ENCODE results near the gene ZNF830. TPM values are rescaled to one million over a fixed set of nuclear protein-coding genes. Genes with fewer than 3 reads are reported as not detected.

The ZNF830 gene
- total and polyA plus RNA-seq, 2 of the 13 experiments (the other 11 are each of a cell fraction or from before 2014, with no cell fraction given): 6.1 to 19.0 TPM

DNA sequence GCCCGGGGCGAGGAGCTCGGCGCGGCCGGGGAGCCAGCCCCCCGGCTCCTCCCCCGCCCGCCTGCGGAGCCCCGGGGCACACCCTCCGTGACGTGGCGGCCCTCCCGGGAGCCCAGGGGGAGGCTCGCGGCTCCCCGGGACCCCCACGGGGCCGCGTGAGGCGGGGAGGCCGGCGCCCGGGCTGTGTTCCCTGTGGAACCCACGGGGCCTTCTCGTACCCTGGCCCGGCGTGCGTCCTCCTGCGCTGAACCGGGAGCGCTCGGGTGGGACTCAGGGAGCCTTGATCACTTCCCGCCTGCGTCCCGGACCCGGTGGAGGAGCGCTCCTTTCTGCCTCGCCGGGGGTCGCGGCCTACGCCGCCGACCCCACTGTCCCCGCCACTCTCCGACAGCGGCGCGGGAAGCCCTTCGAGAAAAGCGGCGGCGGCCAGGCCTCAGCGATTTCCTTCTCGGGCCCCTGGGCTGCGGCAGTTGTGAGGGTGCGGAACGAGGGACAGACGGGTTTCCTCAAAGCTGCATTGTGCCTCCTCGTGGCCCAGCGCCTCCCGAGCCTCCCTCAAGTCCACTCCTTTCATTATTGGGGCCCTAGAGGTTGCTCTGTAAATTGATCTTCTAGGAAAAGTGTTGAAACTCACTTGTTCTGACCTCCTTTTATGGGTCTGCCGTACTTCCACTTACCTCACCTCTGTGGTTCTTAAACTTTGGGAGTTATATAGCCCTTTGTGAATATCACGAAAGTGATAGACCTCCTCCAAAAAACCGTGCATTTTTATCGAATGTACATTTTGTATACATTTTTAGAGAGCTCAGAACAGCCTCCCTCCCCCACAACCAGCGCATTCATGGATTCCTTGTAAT is 19.6 kb downstream of the ZNF830 start (continued):
- TF ChIP-seq IKZF4 (CRISPR knock-in tag; IDR thresholded peaks at IDR 0.05; ENCODE audit: borderline replicate concordance, low read depth, not compliant biosample characterization): no peak
- no peak for TF ChIP-seq ZNF713 (CRISPR knock-in tag; IDR thresholded peaks at IDR 0.05)
- TF ChIP-seq, protein P1, sequence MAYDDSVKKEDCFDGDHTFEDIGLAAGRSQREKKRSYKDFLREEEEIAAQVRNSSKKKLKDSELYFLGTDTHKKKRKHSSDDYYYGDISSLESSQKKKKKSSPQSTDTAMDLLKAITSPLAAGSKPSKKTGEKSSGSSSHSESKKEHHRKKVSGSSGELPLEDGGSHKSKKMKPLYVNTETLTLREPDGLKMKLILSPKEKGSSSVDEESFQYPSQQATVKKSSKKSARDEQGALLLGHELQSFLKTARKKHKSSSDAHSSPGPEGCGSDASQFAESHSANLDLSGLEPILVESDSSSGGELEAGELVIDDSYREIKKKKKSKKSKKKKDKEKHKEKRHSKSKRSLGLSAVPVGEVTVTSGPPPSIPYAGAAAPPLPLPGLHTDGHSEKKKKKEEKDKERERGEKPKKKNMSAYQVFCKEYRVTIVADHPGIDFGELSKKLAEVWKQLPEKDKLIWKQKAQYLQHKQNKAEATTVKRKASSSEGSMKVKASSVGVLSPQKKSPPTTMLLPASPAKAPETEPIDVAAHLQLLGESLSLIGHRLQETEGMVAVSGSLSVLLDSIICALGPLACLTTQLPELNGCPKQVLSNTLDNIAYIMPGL (CRISPR knock-in tag; IDR thresholded peaks at IDR 0.05; ENCODE audit: borderline replicate concordance in 1 of 2, low read depth in 1 of 2): peak; percentile 51 to 80; a peak in 2 of 4 replicates
- TF ChIP-seq, protein P2, sequence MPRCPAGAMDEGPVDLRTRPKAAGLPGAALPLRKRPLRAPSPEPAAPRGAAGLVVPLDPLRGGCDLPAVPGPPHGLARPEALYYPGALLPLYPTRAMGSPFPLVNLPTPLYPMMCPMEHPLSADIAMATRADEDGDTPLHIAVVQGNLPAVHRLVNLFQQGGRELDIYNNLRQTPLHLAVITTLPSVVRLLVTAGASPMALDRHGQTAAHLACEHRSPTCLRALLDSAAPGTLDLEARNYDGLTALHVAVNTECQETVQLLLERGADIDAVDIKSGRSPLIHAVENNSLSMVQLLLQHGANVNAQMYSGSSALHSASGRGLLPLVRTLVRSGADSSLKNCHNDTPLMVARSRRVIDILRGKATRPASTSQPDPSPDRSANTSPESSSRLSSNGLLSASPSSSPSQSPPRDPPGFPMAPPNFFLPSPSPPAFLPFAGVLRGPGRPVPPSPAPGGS (CRISPR knock-in tag; IDR thresholded peaks at IDR 0.05): peak; percentile 71; the same call in 1 of the 2 replicates
- TF ChIP-seq MYNN (CRISPR knock-in tag; IDR thresholded peaks at IDR 0.05; ENCODE audit: low read depth): no peak
- 0 out of 2 replicates have a peak, but pooled peaks have one; percentile 60 for TF ChIP-seq ZFP36L1 (CRISPR knock-in tag; IDR thresholded peaks at IDR 0.05)
- TF ChIP-seq, protein P3, sequence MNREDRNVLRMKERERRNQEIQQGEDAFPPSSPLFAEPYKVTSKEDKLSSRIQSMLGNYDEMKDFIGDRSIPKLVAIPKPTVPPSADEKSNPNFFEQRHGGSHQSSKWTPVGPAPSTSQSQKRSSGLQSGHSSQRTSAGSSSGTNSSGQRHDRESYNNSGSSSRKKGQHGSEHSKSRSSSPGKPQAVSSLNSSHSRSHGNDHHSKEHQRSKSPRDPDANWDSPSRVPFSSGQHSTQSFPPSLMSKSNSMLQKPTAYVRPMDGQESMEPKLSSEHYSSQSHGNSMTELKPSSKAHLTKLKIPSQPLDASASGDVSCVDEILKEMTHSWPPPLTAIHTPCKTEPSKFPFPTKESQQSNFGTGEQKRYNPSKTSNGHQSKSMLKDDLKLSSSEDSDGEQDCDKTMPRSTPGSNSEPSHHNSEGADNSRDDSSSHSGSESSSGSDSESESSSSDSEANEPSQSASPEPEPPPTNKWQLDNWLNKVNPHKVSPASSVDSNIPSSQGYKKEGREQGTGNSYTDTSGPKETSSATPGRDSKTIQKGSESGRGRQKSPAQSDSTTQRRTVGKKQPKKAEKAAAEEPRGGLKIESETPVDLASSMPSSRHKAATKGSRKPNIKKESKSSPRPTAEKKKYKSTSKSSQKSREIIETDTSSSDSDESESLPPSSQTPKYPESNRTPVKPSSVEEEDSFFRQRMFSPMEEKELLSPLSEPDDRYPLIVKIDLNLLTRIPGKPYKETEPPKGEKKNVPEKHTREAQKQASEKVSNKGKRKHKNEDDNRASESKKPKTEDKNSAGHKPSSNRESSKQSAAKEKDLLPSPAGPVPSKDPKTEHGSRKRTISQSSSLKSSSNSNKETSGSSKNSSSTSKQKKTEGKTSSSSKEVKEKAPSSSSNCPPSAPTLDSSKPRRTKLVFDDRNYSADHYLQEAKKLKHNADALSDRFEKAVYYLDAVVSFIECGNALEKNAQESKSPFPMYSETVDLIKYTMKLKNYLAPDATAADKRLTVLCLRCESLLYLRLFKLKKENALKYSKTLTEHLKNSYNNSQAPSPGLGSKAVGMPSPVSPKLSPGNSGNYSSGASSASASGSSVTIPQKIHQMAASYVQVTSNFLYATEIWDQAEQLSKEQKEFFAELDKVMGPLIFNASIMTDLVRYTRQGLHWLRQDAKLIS (CRISPR knock-in tag; IDR thresholded peaks at IDR 0.05): no peak
- no peak for TF ChIP-seq GLI4 (CRISPR knock-in tag; IDR thresholded peaks at IDR 0.05; ENCODE audit: borderline replicate concordance)
- peak; percentile 48; the same call in 1 of the 2 replicates for TF ChIP-seq GATAD2A (CRISPR knock-in tag; IDR thresholded peaks at IDR 0.05)
- peak; percentile 57; the same call in 1 of the 2 replicates for TF ChIP-seq HOXA5 (CRISPR knock-in tag; IDR thresholded peaks at IDR 0.05)
- TF ChIP-seq, protein P4, sequence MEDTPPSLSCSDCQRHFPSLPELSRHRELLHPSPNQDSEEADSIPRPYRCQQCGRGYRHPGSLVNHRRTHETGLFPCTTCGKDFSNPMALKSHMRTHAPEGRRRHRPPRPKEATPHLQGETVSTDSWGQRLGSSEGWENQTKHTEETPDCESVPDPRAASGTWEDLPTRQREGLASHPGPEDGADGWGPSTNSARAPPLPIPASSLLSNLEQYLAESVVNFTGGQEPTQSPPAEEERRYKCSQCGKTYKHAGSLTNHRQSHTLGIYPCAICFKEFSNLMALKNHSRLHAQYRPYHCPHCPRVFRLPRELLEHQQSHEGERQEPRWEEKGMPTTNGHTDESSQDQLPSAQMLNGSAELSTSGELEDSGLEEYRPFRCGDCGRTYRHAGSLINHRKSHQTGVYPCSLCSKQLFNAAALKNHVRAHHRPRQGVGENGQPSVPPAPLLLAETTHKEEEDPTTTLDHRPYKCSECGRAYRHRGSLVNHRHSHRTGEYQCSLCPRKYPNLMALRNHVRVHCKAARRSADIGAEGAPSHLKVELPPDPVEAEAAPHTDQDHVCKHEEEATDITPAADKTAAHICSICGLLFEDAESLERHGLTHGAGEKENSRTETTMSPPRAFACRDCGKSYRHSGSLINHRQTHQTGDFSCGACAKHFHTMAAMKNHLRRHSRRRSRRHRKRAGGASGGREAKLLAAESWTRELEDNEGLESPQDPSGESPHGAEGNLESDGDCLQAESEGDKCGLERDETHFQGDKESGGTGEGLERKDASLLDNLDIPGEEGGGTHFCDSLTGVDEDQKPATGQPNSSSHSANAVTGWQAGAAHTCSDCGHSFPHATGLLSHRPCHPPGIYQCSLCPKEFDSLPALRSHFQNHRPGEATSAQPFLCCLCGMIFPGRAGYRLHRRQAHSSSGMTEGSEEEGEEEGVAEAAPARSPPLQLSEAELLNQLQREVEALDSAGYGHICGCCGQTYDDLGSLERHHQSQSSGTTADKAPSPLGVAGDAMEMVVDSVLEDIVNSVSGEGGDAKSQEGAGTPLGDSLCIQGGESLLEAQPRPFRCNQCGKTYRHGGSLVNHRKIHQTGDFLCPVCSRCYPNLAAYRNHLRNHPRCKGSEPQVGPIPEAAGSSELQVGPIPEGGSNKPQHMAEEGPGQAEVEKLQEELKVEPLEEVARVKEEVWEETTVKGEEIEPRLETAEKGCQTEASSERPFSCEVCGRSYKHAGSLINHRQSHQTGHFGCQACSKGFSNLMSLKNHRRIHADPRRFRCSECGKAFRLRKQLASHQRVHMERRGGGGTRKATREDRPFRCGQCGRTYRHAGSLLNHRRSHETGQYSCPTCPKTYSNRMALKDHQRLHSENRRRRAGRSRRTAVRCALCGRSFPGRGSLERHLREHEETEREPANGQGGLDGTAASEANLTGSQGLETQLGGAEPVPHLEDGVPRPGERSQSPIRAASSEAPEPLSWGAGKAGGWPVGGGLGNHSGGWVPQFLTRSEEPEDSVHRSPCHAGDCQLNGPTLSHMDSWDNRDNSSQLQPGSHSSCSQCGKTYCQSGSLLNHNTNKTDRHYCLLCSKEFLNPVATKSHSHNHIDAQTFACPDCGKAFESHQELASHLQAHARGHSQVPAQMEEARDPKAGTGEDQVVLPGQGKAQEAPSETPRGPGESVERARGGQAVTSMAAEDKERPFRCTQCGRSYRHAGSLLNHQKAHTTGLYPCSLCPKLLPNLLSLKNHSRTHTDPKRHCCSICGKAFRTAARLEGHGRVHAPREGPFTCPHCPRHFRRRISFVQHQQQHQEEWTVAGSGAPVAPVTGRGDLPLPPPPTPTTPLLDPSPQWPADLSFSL (CRISPR knock-in tag; IDR thresholded peaks at IDR 0.05): no peak
